Heart left ventricle (tissue), 16 donors: ENCODE measurements around the gene PRIMPOL. TPM values are rescaled to one million over a fixed set of nuclear protein-coding genes. Genes with fewer than 3 reads are reported as not detected.

ENCODE experiments used
- ATAC-seq, 4 donors: fragments of 200-7000 bp; cut with Tn5 transposase; one replicate each; pipeline ENCODE4 v1.9.1; 2020 to 2022; ENCODE audit warnings: moderate library complexity in 4 of 4, mild to moderate bottlenecking in 3 of 4, moderate number of reproducible peaks in 1 of 4
- DNase-seq, 5 donors: peaks; one replicate each; pipeline ENCODE4 v3.0.0-alpha.2; 2020
- H3K27ac ChIP-seq, 12 donors: fragments of 200-600 bp; sonication (generic) in 4 of 12; one replicate each; pipeline versions ENCODE4 v1.5.0 to v1.8.0; 2016 to 2022; ENCODE audit warnings: mild to moderate bottlenecking in 2 of 12
- H3K27me3 ChIP-seq, 9 donors: fragments of 200-600 bp; sonication (generic) in 2 of 9; one replicate each; pipeline versions ENCODE4 v1.5.1 to v1.8.0; 2016 to 2022; ENCODE audit warnings: mild to moderate bottlenecking in 3 of 9
- H3K36me3 ChIP-seq, 9 donors: fragments of 200-600 bp; sonication (generic) in 2 of 9; one replicate each; pipeline versions ENCODE4 v1.5.0 to v1.8.0; 2018 to 2022; ENCODE audit warnings: mild to moderate bottlenecking in 2 of 9
- H3K4me1 ChIP-seq, 12 donors: fragments of 200-600 bp; sonication (generic) in 4 of 12; one replicate each; pipeline versions ENCODE4 v1.5.0 to v1.8.0; 2016 to 2022; ENCODE audit warnings: mild to moderate bottlenecking in 3 of 12
- H3K4me3 ChIP-seq, 12 donors: fragments of 200-600 bp; sonication (generic) in 4 of 12; one replicate each; pipeline versions ENCODE4 v1.5.0 to v1.8.0; 2017 to 2022; ENCODE audit warnings: mild to moderate bottlenecking in 9 of 12, moderate library complexity in 4 of 12
- H3K9me3 ChIP-seq, 12 donors: fragments of 200-600 bp; sonication (generic) in 4 of 12; one replicate each; pipeline versions ENCODE4 v1.5.0 to v1.8.0; 2016 to 2022; ENCODE audit warnings: mild to moderate bottlenecking in 1 of 12
- CTCF ChIP-seq, 12 donors: fragments of 200-600 bp; sonication (generic) in 4 of 12; IDR thresholded peaks; one replicate each; pipeline versions ENCODE4 v1.5.0 to v1.8.0; 2018 to 2022; ENCODE audit warnings: antibody characterized with exemption in 12 of 12, mild to moderate bottlenecking in 5 of 12
- POLR2A ChIP-seq, 2 donors: fragments of 450-650 bp; IDR thresholded peaks; one replicate each; pipeline ENCODE4 v1.6.1; 2017; ENCODE audit warnings: antibody characterized with exemption in 2 of 2, mild to moderate bottlenecking in 2 of 2, moderate library complexity in 2 of 2
- WGBS, 4 donors: extraction: QIAGEN DNeasy Blood & Tissue Kit in 2 of 4; methylation state at CpG; one replicate each; pipeline versions ENCODE4 v1.1.5 to v1.1.7; 2013 to 2018; 5-methylcytosine and 5-hydroxymethylcytosine counted together
- intact Hi-C, 10 donors: fragments of 100-400 bp; cut with DNase I; formaldehyde crosslinking; loops; one replicate each; pipeline versions ENCODE4 v1.11.1 to v1.14.2; 2022
- polyA plus RNA-seq, 2 donors: library from polyadenylated mRNA; stranded (reverse); fragments of 200-250 nt; gene quantifications; one replicate each; pipeline ENCODE4 v1.2.3, GENCODE V29; 2013
- total RNA-seq, 9 donors: library from RNA; depleted of rRNA in 2 of 9; stranded (reverse); fragments of >200 nt in 2 of 9; fragmentation: NEBNext Ultra II Directional in 3 of 9; extraction: Animal tissue kit (Norgen Biotek cat#: 25700) in 3 of 9; gene quantifications; one replicate each; pipeline versions ENCODE4 v1.1.0 to v1.2.4, GENCODE V29; 2016 to 2023
- donor health status: ischemic (EF 13 %, LVEDD 7.1; RV severe dilation, severe dysfunction).
- donor health status: healthy with polysubstance abuse.
- donor health status: DM: no; HTN: yes; CAD: no.
- donor health status: DM: no; HTN: no; CAD: no.
- donor health status: ischemic (EF 25% LVEDD 6.9; RV normal size, moderate dysfunction).
- donor health status: ischemic (EF 25% LVEDD 5.7; RV mildly dilated, moderate dysfunction).
- donor health status: healthy.
- donor health status: DM: yes; HTN: yes; CAD: no.
- donor health status: ischemic (EF 35%, LVEDD 5.7; RV mildly dilated, moderate dysfunction).
- donor health status: nonischemic (EF 11% LVEDD 7.7; RV severe dilation, severe dysfunction).
- donor health status: DM: yes; HTN: yes; CAD: no.
- donor health status: PGD.
- donor health status: ischemic (EF 29% LVEDD 5.4; RV normal size, mild dysfunction).
- donor health status: nonischemic (EF 23%, LVEDD 6.1; RV moderate dilation, normal function).

Gene PRIMPOL
- total and polyA plus RNA-seq, 11 donors: 5.2 to 24.8 (median 10.6) TPM

GRCh38 chr4:184715526-184715925 lies 66.0 kb downstream of the PRIMPOL start:
- no peak overlapping the region for H3K4me3 ChIP-seq
- WGBS, 4 donors: 94 to 100% (median 96%) methylated on average over 4 of the region's 4 CpGs
- H3K27me3 ChIP-seq: no peaks in the 10 kb centered on the region
- peaks cover 0 to 5% (median 0%) of the 10 kb centered on the region in 12 donors for H3K4me1 ChIP-seq
- H3K36me3 ChIP-seq: peaks cover 0 to 21% (median 0%) of the 10 kb centered on the region in 9 donors
- H3K9me3 ChIP-seq: peaks cover 0 to 5% (median 0%) of the 10 kb centered on the region in 12 donors
- no peak for TF ChIP-seq CTCF (IDR thresholded peaks at IDR 0.05)
- TF ChIP-seq POLR2A (IDR thresholded peaks at IDR 0.05): no peak
- intact Hi-C loops: no loop called here
- DNase-seq (no peak), ATAC-seq (no peak)
- no peak overlapping the region for H3K27ac ChIP-seq

GRCh38 chr4:184719407-184719806 lies 69.9 kb downstream of the PRIMPOL start:
- peak in 2 of 4 donors; percentile 20 to 29 for ATAC-seq
- Histone ChIP-seq H3K9me3 (peaks cover 0 to 17% (median 0%) of the 10 kb centered on the region in 12 donors), H3K36me3 (peaks cover 0 to 14% (median 0%) of the 10 kb centered on the region in 9 donors), H3K4me3 (no peak overlapping the region), H3K27ac (no peak overlapping the region), H3K4me1 (peaks cover 0 to 5% (median 0%) of the 10 kb centered on the region in 12 donors), H3K27me3 (no peaks in the 10 kb centered on the region)
- intact Hi-C loops: no loop called here
- DNase-seq: no peak
- WGBS, 4 donors: 80 to 89% (median 85%) methylated on average over 2 to 3 of the region's 3 CpGs
- TF ChIP-seq POLR2A (IDR thresholded peaks at IDR 0.05): no peak
- no peak for TF ChIP-seq CTCF (IDR thresholded peaks at IDR 0.05)

GRCh38 chr4:184721254-184721653 lies 71.7 kb downstream of the PRIMPOL start:
- TF ChIP-seq POLR2A (IDR thresholded peaks at IDR 0.05) (no peak), CTCF (IDR thresholded peaks at IDR 0.05) (no peak)
- Histone ChIP-seq H3K36me3 (peaks cover 0 to 14% (median 0%) of the 10 kb centered on the region in 9 donors), H3K27ac (no peak overlapping the region), H3K4me3 (no peak overlapping the region), H3K9me3 (peaks cover 0 to 17% (median 0%) of the 10 kb centered on the region in 12 donors), H3K27me3 (no peaks in the 10 kb centered on the region), H3K4me1 (peaks cover 0 to 5% (median 0%) of the 10 kb centered on the region in 12 donors)
- no peak for DNase-seq
- intact Hi-C loops: loop anchor here in 1 of 10 donors (10.0 kb wide), 1 partner anchor 176 kb away; no protein-coding TSS in a partner anchor
- ATAC-seq: no peak

- Histone ChIP-seq H3K4me1 (peaks cover 0 to 5% (median 0%) of the 10 kb centered on the region in 12 donors), H3K27ac (no peak overlapping the region), H3K27me3 (no peaks in the 10 kb centered on the region), H3K4me3 (no peak overlapping the region), H3K36me3 (peaks cover 0 to 6% (median 0%) of the 10 kb centered on the region in 9 donors), H3K9me3 (peaks cover 0 to 22% (median 0%) of the 10 kb centered on the region in 12 donors)
- intact Hi-C loops: loop anchor here in 1 of 10 donors (10.0 kb wide), 1 partner anchor 178 kb away; no protein-coding TSS in a partner anchor
- ATAC-seq (no peak), DNase-seq (no peak)
- 47 to 84% (median 82%) methylated on average over 1 of the region's 1 CpG for WGBS, 4 donors
- no peak for TF ChIP-seq CTCF (IDR thresholded peaks at IDR 0.05)
- TF ChIP-seq POLR2A (IDR thresholded peaks at IDR 0.05): no peak
Measured at GRCh38 chr4:184722798-184723197, 73.3 kb downstream of the PRIMPOL start.
